CD4-positive, alpha-beta T cell treated with Interleukin-15 for 4 hours (primary cell): ENCODE results near the gene B4GALNT4.
"Not testable (repeated sequence)": the region's sequence is repeated elsewhere in the genome, so short reads cannot be mapped to it uniquely, and the experiment has no call there.

Experiments used
- DNase-seq: peaks from one replicate; pipeline ENCODE4 v3.0.0-alpha.2; 2020; ENCODE audit warnings: low spot score

The B4GALNT4 gene

GRCh38 chr11:420054-420910 is 51.0 kb downstream of the B4GALNT4 start:
- DNase-seq = no peak

DNA sequence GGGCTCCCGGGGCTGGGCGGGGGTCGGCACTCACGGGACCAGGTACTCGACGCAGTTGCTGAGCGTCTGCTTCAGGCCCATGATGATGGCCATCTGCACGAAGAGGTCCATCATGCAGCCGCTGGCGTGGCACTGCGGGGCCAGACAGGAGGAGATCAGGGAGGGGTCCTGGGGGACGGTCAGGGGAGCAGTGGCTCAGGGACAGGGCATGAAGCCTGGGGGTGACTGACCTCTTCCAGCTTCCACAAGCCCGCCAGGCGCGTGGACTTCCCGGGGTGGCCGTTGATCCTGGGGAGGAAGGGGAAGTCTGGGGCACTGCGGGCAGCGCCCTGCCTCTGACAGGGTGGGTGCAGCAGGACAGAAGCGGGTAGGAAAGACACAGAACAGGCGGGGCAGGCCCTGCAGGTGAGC is 51.6 kb downstream of the B4GALNT4 start:
- no peak for DNase-seq

- DNase-seq = no peak
Observed at GRCh38 chr11:422249-422656, 53.0 kb downstream of the B4GALNT4 start.

DNA sequence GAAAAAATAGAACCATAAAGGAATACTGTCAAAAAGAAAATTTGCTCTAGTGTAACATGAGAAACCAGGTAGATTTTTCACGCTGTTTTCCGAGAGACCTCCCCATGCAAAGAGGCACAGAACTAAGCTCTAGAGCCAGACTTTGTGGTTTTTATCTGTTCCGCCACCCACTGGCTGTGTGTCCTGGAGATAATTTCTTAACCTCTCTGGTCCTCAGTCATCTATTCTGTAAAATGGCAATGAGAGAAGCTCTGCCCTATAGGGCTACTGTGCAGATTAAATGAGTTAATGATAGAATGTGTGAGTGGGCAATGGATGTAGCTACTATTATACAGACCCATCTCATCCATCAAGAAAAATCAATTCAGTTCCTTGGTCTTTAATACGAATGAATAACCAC is 54.9 kb downstream of the B4GALNT4 start:
- no peak for DNase-seq

- DNase-seq = not testable (repeated sequence)
Observed at GRCh38 chr11:424766-425165, 55.5 kb downstream of the B4GALNT4 start.

DNA sequence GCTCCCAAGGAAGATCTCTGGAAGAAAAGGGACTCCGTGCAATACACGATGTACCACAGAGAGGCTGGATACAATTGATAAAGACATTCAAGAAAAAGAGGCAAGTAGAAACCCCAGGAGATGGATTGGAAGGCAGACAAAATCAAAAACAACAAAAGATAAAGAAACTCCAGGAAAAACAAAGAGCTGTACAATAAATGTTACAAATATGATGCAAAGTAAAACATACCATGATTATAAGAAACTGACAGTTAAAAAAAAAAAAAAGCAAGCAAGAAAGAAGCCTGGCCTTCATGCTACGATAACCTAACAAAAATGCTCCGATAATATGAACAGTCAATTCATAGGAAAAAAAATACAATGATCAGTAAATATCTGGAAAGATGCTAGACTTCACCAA is 56.0 kb downstream of the B4GALNT4 start:
- DNase-seq = no peak

GRCh38 chr11:426851-427250 is 57.6 kb downstream of the B4GALNT4 start:
- DNase-seq = no peak

GRCh38 chr11:428295-428694 is 59.0 kb downstream of the B4GALNT4 start:
- DNase-seq = no peak

GRCh38 chr11:429391-429790 is 60.1 kb downstream of the B4GALNT4 start:
- no peak for DNase-seq

DNA sequence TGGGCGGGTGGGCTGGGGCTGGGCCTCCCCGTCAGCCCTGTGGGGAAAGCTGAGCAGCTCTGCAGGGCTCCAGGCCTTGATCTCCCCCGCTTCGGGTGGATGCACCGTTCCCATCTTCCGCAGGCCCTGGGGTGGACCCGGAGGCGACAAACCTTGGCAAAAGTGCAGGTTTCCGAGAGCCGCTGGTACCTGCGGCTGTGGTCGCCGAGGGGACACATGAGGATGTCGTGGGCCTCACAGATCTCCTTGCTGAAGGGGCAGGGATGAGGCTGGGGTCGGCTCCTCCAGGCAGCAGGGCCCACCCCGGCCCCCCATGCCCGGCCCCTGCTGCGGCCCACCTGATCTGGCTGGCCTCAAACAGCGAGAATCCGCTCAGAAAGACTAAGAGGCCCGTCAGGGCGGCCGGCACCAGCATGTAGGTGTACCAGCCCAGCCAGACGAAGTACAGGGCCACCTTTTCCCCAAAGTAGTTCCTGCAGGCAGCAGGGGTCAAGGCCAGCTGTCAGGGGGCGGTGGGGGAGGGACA is 60.7 kb downstream of the B4GALNT4 start:
- no peak for DNase-seq
